NCI-H2107 (cell line): ENCODE results near the gene SRC.

ENCODE experiments used
- DNase-seq: peaks from one replicate; lab custom pipeline; 2025; lab: John Stamatoyannopoulos, UW

The SRC gene

GRCh38 chr20:37426106-37426505 is 80.2 kb downstream of the SRC start:
- no peak for DNase-seq

GRCh38 chr20:37426978-37427377 is 81.0 kb downstream of the SRC start:
- no peak for DNase-seq

- no peak for DNase-seq
Observed at GRCh38 chr20:37430044-37430443, 84.1 kb downstream of the SRC start.

GRCh38 chr20:37430778-37431460 is 85.0 kb downstream of the SRC start:
- no peak for DNase-seq

GRCh38 chr20:37431786-37432185 is 85.8 kb downstream of the SRC start:
- no peak for DNase-seq

GRCh38 chr20:37432606-37433005 is 86.7 kb downstream of the SRC start:
- DNase-seq = no peak

- DNase-seq = no peak
Observed at GRCh38 chr20:37435607-37436006, 89.7 kb downstream of the SRC start.

GRCh38 chr20:37436527-37437186 is 90.7 kb downstream of the SRC start:
- no peak for DNase-seq

GRCh38 chr20:37437676-37438075 is 91.7 kb downstream of the SRC start:
- no peak for DNase-seq

- no peak for DNase-seq
Observed at GRCh38 chr20:37438464-37439222, 92.7 kb downstream of the SRC start.

- DNase-seq = no peak
Observed at GRCh38 chr20:37439223-37439933, 93.4 kb downstream of the SRC start.

- DNase-seq = no peak
Observed at GRCh38 chr20:37441023-37441422, 95.1 kb downstream of the SRC start.

GRCh38 chr20:37442547-37442946 is 96.6 kb downstream of the SRC start:
- DNase-seq = no peak

- DNase-seq = no peak
Observed at GRCh38 chr20:37442986-37443385, 97.0 kb downstream of the SRC start.

GRCh38 chr20:37443596-37443995 is 97.7 kb downstream of the SRC start:
- DNase-seq = no peak

GRCh38 chr20:37445041-37445440 is 99.1 kb downstream of the SRC start:
- DNase-seq = no peak

- DNase-seq = no peak
Observed at GRCh38 chr20:37446286-37447032, 100.5 kb downstream of the SRC start.

- no peak for DNase-seq
Observed at GRCh38 chr20:37447688-37448087, 101.7 kb downstream of the SRC start.

GRCh38 chr20:37449276-37449675 is 103.3 kb downstream of the SRC start:
- DNase-seq = no peak

- no peak for DNase-seq
Observed at GRCh38 chr20:37450344-37450743, 104.4 kb downstream of the SRC start.

- no peak for DNase-seq
Observed at GRCh38 chr20:37451616-37452015, 105.7 kb downstream of the SRC start.

- DNase-seq = no peak
Observed at GRCh38 chr20:37452236-37452635, 106.3 kb downstream of the SRC start.
